Ovary (tissue), 9 donors: ENCODE measurements around the gene STRA6. TPM values are rescaled to one million over a fixed set of nuclear protein-coding genes. Genes with fewer than 3 reads are reported as not detected.

Experiments
- DNase-seq, 5 donors: peaks; one replicate each; pipeline ENCODE4 v3.0.0-alpha.2; 2019 to 2020
- H3K27ac ChIP-seq, 2 donors: fragments of 200-600 bp; one replicate each; pipeline versions ENCODE4 v1.5.1 to v1.8.0; 2019 to 2022
- H3K27me3 ChIP-seq: fragments of 200-600 bp; one replicate; pipeline ENCODE4 v1.8.0; 2022
- H3K36me3 ChIP-seq: fragments of 200-600 bp; sonication (generic); one replicate; pipeline ENCODE4 v1.5.1; 2019
- H3K4me1 ChIP-seq: one replicate; pipeline ENCODE4 v1.8.1; 2013; ENCODE audit warnings: mild to moderate bottlenecking, moderate library complexity; ENCODE audit not compliant: insufficient read depth
- H3K4me3 ChIP-seq: fragments of 200-600 bp; sonication (generic); one replicate; pipeline ENCODE4 v1.5.1; 2017
- H3K9me3 ChIP-seq, 2 donors: fragments of 200-600 bp in 1 of 2; sonication (generic) in 1 of 2; one replicate each; pipeline versions ENCODE4 v1.5.1 to v1.8.1; 2013 to 2019; ENCODE audit warnings: mild to moderate bottlenecking in 1 of 2, moderate library complexity in 1 of 2
- CTCF ChIP-seq, 3 donors: fragments of 450-650 bp in 2 of 3; fragments of 200-600 bp in 1 of 3; IDR thresholded peaks; one replicate each; pipeline versions ENCODE4 v1.5.1 to v1.8.0; 2016 to 2022; ENCODE audit warnings: antibody characterized with exemption in 3 of 3, mild to moderate bottlenecking in 1 of 3
- EP300 ChIP-seq: sonication (generic); formaldehyde crosslinking; IDR thresholded peaks from one replicate; pipeline ENCODE4 v1.6.1; 2017; ENCODE audit warnings: antibody characterized with exemption
- POLR2A ChIP-seq: fragments of 450-650 bp; IDR thresholded peaks from one replicate; pipeline ENCODE4 v1.6.1; 2017; ENCODE audit warnings: antibody characterized with exemption, mild to moderate bottlenecking, moderate library complexity
- WGBS, 3 donors: extraction: QIAGEN DNeasy Blood & Tissue Kit in 1 of 3; methylation state at CpG; one replicate each; pipeline versions ENCODE4 v1.1.5 to v1.1.7; 2013 to 2017; 5-methylcytosine and 5-hydroxymethylcytosine counted together
- intact Hi-C, 4 donors: fragments of 100-400 bp; cut with DNase I; formaldehyde crosslinking; loops; one replicate each; pipeline versions ENCODE4 v1.11.0 to v1.15.1; 2022 to 2023
- polyA plus RNA-seq, 2 donors: library from polyadenylated mRNA; stranded (reverse); fragments of 200-250 nt in 1 of 2; fragments of 350-450 nt in 1 of 2; fragmentation: Illumina TruSeq in 1 of 2; extraction: RNeasy Lipid Tissue Mini Kit (QIAGEN cat#74804) in 1 of 2; gene quantifications; one replicate each; pipeline ENCODE4 v1.2.3, GENCODE V29; 2013 to 2014
- total RNA-seq, 7 donors: library from RNA; depleted of rRNA in 2 of 7; stranded (reverse); fragments of >200 nt in 2 of 7; fragmentation: NEBNext Ultra II Directional in 3 of 7; extraction: Animal tissue kit (Norgen Biotek cat#: 25700) in 3 of 7; gene quantifications; one replicate each; pipeline versions ENCODE4 v1.1.0 to v1.2.4, GENCODE V29; 2016 to 2023
- donor health status: DM: no; HTN: no; CAD: no; lungs with moderate emphysema.
- donor health status: DM: no; HTN: no; CAD: no.
- donor health status: Bipolar disorder and iron deficiency.
- donor health status: DM: yes; HTN: yes; CAD: no.
- donor health status: DM: no; HTN: no; CAD: no.
- donor health status: DM: yes; HTN: yes; CAD: no.

The STRA6 gene
- total and polyA plus RNA-seq, 9 donors: 0.20 to 2.8 (median 0.69) TPM

DNA sequence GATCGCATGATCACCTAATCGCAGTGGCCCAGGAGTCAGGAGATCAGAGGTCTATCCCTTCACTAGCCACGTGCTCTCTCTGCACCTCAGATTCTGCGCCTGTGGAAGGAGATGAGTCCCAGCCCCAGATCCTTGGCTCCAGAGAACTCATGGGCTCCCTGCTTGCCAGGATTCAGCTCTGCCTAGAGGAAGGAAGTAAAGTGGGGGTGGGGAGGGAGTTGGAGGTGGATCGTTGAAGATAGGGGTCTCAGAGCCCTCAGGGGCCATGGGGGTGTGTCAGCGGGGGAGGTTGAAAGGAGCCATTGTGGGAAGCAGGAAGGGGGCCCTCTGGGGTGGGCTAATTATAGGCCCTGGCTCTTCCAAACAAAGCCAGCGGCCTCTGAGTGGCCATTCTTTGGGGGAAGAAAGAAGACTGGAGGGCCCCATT is 11.3 kb upstream of the STRA6 start:
- TF ChIP-seq CTCF (IDR thresholded peaks at IDR 0.05) (no peak), EP300 (no peak), POLR2A (no peak)
- H3K4me3 ChIP-seq: no peak overlapping the region
- 51 to 68% (median 66%) methylated on average over 7 of the region's 7 CpGs for WGBS, 3 donors
- intact Hi-C loops: no loop called here
- no peak overlapping the region for H3K27ac ChIP-seq
- no peaks in the 10 kb centered on the region for H3K4me1 ChIP-seq
- no peak for DNase-seq
- no peaks in the 10 kb centered on the region for H3K27me3 ChIP-seq
- H3K9me3 ChIP-seq: no peaks in the 10 kb centered on the region
- H3K36me3 ChIP-seq: no peaks in the 10 kb centered on the region

- Histone ChIP-seq H3K4me3 (no peak overlapping the region), H3K36me3 (no peaks in the 10 kb centered on the region), H3K9me3 (no peaks in the 10 kb centered on the region), H3K27ac (no peak overlapping the region), H3K27me3 (no peaks in the 10 kb centered on the region), H3K4me1 (no peaks in the 10 kb centered on the region)
- TF ChIP-seq EP300 (no peak), CTCF (IDR thresholded peaks at IDR 0.05) (no peak), POLR2A (no peak)
- 73 to 84% (median 77%) methylated on average over 9 of the region's 9 CpGs for WGBS, 3 donors
- intact Hi-C loops: no loop called here
- DNase-seq: no peak
These were observed 9.9 kb upstream of the STRA6 start for GRCh38 chr15:74212494-74212893.

DNA sequence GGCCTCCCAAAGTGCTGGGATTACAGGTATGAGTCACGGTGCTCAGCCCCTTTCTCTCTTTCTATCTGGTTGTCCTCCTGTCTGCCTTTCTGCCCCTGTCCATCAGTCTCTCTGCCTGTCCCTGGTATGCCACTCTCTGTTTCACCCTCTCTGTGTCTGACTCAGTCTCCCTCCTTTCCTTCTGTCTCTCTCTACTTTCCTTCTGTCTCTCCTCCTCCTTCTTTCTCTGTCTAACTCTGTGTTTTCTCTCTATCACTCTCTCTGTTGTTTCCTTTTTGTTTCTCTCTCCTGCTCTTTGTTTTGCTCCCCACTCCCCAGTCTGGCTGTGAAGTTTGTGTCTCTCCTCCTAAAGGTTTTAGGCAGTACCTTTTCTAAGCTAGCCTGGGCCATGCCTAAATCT is 9.1 kb upstream of the STRA6 start:
- no peak overlapping the region for H3K27ac ChIP-seq
- TF ChIP-seq POLR2A (no peak), CTCF (IDR thresholded peaks at IDR 0.05) (no peak), EP300 (no peak)
- H3K36me3 ChIP-seq: no peaks in the 10 kb centered on the region
- no peaks in the 10 kb centered on the region for H3K9me3 ChIP-seq
- intact Hi-C loops: no loop called here
- no peak overlapping the region for H3K4me3 ChIP-seq
- 91 to 100% (median 100%) methylated on average over 1 of the region's 1 CpG for WGBS, 3 donors
- no peaks in the 10 kb centered on the region for H3K27me3 ChIP-seq
- no peaks in the 10 kb centered on the region for H3K4me1 ChIP-seq
- no peak for DNase-seq

DNA sequence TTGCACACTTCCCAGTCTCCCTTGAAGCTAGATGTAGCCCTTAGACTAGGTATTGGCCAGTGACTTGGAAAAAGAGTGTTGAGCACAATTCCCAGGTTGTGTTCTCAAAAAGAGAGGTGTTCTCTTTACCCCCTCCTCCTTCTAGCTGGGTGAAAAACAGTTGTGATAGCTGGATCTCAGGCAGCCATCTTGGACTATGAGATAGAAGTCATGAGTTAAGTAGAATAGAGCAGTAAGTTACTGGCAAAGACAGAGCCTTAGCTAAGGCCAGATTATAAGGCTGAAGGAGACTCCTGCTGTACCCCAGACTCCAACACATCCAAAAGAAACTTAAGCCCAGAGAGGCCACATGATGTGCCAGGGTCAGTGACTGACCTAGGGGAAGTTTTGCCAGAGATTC is 8.1 kb upstream of the STRA6 start:
- Histone ChIP-seq H3K27ac (no peak overlapping the region), H3K27me3 (no peaks in the 10 kb centered on the region), H3K36me3 (no peaks in the 10 kb centered on the region), H3K4me1 (no peaks in the 10 kb centered on the region), H3K4me3 (no peak overlapping the region), H3K9me3 (no peaks in the 10 kb centered on the region)
- intact Hi-C loops: no loop called here
- TF ChIP-seq EP300 (no peak), CTCF (IDR thresholded peaks at IDR 0.05) (no peak), POLR2A (no peak)
- DNase-seq: no peak
